Measurements from ENCODE around the gene CORO2B. TPM values are rescaled to one million over a fixed set of nuclear protein-coding genes. Genes with fewer than 3 reads are reported as not detected.

The CORO2B gene
- total RNA-seq, 1 experiment from 2014 or later = 0.14 TPM

GRCh38 chr15:68557469-68558317, 21.1 kb upstream of the CORO2B start:
- DNase-seq = no peak
- intact Hi-C loops (cut with micrococcal nuclease; ENCODE audit: unreplicated experiment) = loop anchor here (2.0 kb wide), 1 partner anchor 317 kb away; no protein-coding TSS in a partner anchor
- no TSS peak for BruUV-seq (replicated peaks)
- no peak overlapping the region for H3K4me3 Mint-ChIP-seq (ENCODE audit: low read depth, unreplicated experiment)
- no peaks in the 10 kb centered on the region for H3K9me3 Mint-ChIP-seq (ENCODE audit: low read depth, unreplicated experiment)
- CTCF ChIA-PET = interaction anchor here (0.6 to 1.1 kb wide), 4 partner anchors 116 to 318 kb away, joined by 3 to 4 read pairs (median 3); no protein-coding TSS in a partner anchor
- peaks cover 10% of the 10 kb centered on the region for H3K36me3 Mint-ChIP-seq (ENCODE audit: insufficient read depth, unreplicated experiment)
- no peak for TF ChIP-seq CTCF (IDR thresholded peaks at IDR 0.05; ENCODE audit: unreplicated experiment)
- no peak overlapping the region for H3K27ac Mint-ChIP-seq (ENCODE audit: unreplicated experiment)
- peaks cover 96% of the 10 kb centered on the region for H3K27me3 Mint-ChIP-seq (ENCODE audit: unreplicated experiment)
- peaks cover 23% of the 10 kb centered on the region for H3K4me1 Mint-ChIP-seq (ENCODE audit: low read depth, unreplicated experiment)

- Mint-ChIP-seq H3K4me3 (ENCODE audit: low read depth, unreplicated experiment) (peak overlapping the region; percentile 78), H3K9me3 (ENCODE audit: low read depth, unreplicated experiment) (no peaks in the 10 kb centered on the region), H3K36me3 (ENCODE audit: insufficient read depth, unreplicated experiment) (peaks cover 10% of the 10 kb centered on the region), H3K27me3 (ENCODE audit: unreplicated experiment) (peaks cover 96% of the 10 kb centered on the region), H3K27ac (ENCODE audit: unreplicated experiment) (no peak overlapping the region), H3K4me1 (ENCODE audit: low read depth, unreplicated experiment) (peaks cover 23% of the 10 kb centered on the region)
- CTCF ChIA-PET = interaction anchor here (1.0 to 2.6 kb wide), 8 partner anchors 9 to 366 kb away, joined by 4 to 35 read pairs (median 5); no protein-coding TSS in a partner anchor
- no TSS peak for BruUV-seq (replicated peaks)
- no peak for TF ChIP-seq CTCF (IDR thresholded peaks at IDR 0.05; ENCODE audit: unreplicated experiment)
- intact Hi-C loops (cut with micrococcal nuclease; ENCODE audit: unreplicated experiment) = loop anchor here (1.0 to 2.0 kb wide), 2 partner anchors 93 to 316 kb away; no protein-coding TSS in a partner anchor
- DNase-seq = peak; percentile 36
Measured at GRCh38 chr15:68558318-68559305, 20.2 kb upstream of the CORO2B start.

DNA sequence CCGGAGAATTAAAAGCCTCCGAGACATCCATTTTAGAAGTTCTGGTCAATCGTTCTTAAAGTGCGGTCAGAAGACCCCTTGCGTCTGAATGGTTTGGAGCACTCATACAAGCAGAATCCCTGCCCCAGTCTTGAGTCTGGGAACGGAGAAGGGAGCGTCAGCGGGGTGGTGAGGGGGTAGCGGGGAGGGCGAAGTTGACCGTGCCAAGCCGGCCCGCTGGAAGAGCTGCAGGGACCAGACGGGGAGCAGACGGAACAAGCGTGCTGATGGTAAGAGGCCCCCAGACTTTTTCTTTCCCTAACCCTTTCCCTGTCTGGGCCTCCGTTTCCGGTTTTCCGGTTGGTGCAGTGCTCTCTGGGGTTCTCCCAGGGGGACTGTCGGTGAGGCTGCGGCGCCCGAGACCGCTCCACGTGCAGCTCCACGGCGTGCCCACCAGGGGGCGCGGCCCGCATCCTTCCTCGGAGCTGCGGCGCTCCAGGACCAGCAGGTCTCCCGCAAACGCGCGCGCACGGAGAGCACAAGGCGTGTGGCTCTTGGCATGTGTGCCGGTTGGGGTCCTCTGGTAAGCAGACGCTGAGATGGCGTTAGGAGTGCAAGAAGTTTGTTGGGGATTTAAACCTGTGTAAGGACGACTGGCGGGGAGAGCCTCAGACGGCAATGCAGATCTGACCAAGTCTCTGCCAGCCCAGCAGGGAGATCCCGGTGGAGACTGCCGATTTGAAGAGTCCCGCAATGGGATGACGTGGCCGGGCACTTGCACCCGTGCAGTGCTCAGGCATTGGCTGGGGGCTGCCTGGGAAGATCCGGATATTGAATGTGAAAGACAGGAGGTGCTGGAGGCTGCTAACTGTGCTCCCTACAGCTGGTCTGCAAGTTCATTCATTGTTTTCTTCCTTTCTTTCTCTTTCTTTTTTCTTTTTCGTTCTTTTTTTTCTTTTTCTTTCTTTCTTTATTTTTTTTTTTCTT, 19.2 kb upstream of the CORO2B start:
- Mint-ChIP-seq H3K4me1 (ENCODE audit: low read depth, unreplicated experiment) (peaks cover 23% of the 10 kb centered on the region), H3K4me3 (ENCODE audit: low read depth, unreplicated experiment) (peak overlapping the region; percentile 78), H3K9me3 (ENCODE audit: low read depth, unreplicated experiment) (no peaks in the 10 kb centered on the region), H3K27ac (ENCODE audit: unreplicated experiment) (no peak overlapping the region), H3K36me3 (ENCODE audit: insufficient read depth, unreplicated experiment) (peaks cover 10% of the 10 kb centered on the region), H3K27me3 (ENCODE audit: unreplicated experiment) (peaks cover 90% of the 10 kb centered on the region)
- peak; percentile 90 for DNase-seq
- BruUV-seq (replicated peaks) = no TSS peak
- CTCF ChIA-PET = interaction anchor here (0.7 to 2.6 kb wide), 10 partner anchors 10 to 365 kb away, joined by 3 to 35 read pairs (median 5); no protein-coding TSS in a partner anchor
- intact Hi-C loops (cut with micrococcal nuclease; ENCODE audit: unreplicated experiment) = loop anchor here (1.0 to 2.0 kb wide), 2 partner anchors 92 to 315 kb away; no protein-coding TSS in a partner anchor
- peak; percentile 91 for TF ChIP-seq CTCF (IDR thresholded peaks at IDR 0.05; ENCODE audit: unreplicated experiment)

All from Calu3 (cell line).